Cardiac muscle cell (in vitro differentiated cells and primary cell): ENCODE measurements around the gene GNPTAB. TPM values are rescaled to one million over a fixed set of nuclear protein-coding genes. Genes with fewer than 3 reads are reported as not detected.

Source experiments
- DNase-seq, 2 donors: peaks; one replicate each; pipeline versions ENCODE4 v3.0.0 to v3.0.0-alpha.2; 2010 to 2017; ENCODE audit warnings: low read depth in 1 of 2, low spot score in 1 of 2
- H3K27ac ChIP-seq: fragments of 200-600 bp; sonication (generic); 2 replicates; pipeline ENCODE4 v1.5.1; 2016
- H3K27me3 ChIP-seq: fragments of 200-600 bp; sonication (generic); 2 replicates; pipeline ENCODE4 v1.6.0; 2016; ENCODE audit warnings: control low read depth
- H3K36me3 ChIP-seq: fragments of 200-600 bp; sonication (generic); 2 replicates; pipeline ENCODE4 v1.5.1; 2016; ENCODE audit warnings: control low read depth
- H3K4me1 ChIP-seq: fragments of 200-600 bp; sonication (generic); 2 replicates; pipeline ENCODE4 v1.8.1; 2017; ENCODE audit warnings: low read depth, mild to moderate bottlenecking, mixed run types
- H3K4me3 ChIP-seq: fragments of 200-600 bp; sonication (generic); 2 replicates; pipeline ENCODE4 v1.5.1; 2016; ENCODE audit warnings: mild to moderate bottlenecking
- H3K9me3 ChIP-seq: fragments of 200-600 bp; sonication (generic); 2 replicates; pipeline ENCODE4 v1.5.1; 2017; ENCODE audit warnings: low read depth, mild to moderate bottlenecking, control low read depth
- polyA plus RNA-seq: library from polyadenylated mRNA; unstranded; fragments of >200 nt; fragmentation: Nextera tagmentation; extraction: Ambion mirVana; gene quantifications from 2 replicates; pipeline ENCODE4 v1.2.1, GENCODE V29; 2016
- total RNA-seq: library from RNA; depleted of rRNA; stranded (reverse); fragments of >200 nt; gene quantifications from 2 replicates; pipeline ENCODE4 v1.2.3, GENCODE V29; 2016
- TF ChIP-seq, protein P1 (sequence below): IDR thresholded peaks from 2 replicates; pipeline ENCODE4 v1.5.1; 2012; ENCODE audit warnings: low read depth, mild to moderate bottlenecking, low read length

The GNPTAB gene
- total and polyA plus RNA-seq, 2 experiments from 2014 or later: 4.0 to 6.2 TPM

DNA sequence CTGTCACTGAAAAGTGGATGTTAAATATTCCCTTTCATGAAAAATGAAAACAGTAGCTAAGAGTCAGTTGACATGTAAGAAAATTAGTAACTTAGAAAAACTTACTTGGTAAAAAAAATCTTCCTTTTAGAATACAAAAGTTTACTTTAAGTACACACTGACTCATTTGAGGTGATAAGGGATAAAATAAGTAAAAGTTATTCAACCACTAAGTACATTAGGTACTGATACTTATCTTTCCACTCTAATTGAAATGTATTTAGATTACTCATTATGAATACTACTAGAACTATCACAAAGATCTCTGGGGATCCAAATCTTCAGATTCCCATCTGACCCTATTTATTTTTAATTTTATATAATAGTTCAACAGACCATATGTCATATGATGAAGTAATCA lies 103.7 kb downstream of the GNPTAB start:
- Histone ChIP-seq H3K9me3 (no peaks in the 10 kb centered on the region), H3K4me1 (no peaks in the 10 kb centered on the region), H3K36me3 (peaks cover 17% of the 10 kb centered on the region), H3K27ac (no peak overlapping the region), H3K4me3 (no peak overlapping the region), H3K27me3 (no peaks in the 10 kb centered on the region)
- TF ChIP-seq, protein P1, sequence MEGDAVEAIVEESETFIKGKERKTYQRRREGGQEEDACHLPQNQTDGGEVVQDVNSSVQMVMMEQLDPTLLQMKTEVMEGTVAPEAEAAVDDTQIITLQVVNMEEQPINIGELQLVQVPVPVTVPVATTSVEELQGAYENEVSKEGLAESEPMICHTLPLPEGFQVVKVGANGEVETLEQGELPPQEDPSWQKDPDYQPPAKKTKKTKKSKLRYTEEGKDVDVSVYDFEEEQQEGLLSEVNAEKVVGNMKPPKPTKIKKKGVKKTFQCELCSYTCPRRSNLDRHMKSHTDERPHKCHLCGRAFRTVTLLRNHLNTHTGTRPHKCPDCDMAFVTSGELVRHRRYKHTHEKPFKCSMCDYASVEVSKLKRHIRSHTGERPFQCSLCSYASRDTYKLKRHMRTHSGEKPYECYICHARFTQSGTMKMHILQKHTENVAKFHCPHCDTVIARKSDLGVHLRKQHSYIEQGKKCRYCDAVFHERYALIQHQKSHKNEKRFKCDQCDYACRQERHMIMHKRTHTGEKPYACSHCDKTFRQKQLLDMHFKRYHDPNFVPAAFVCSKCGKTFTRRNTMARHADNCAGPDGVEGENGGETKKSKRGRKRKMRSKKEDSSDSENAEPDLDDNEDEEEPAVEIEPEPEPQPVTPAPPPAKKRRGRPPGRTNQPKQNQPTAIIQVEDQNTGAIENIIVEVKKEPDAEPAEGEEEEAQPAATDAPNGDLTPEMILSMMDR: no peak
- no peak for DNase-seq

DNA sequence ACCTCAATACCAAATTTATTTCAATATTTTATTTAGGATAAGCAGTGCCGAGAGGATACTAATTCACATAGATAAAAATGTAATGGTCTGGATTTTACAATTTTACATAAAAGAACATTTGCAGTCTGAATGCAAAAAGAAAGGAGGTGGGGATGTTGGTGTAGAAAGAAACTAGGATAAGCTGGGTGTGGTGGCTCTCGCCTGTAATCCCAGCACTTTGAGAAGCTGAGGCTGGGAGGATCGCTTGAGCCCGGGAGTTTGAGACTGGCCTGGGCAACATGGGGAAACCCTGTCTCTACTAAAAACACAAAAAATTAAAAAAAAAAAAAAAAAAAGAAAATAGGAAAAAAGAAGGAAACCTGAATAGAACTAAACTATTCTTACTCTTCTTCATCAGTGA lies 108.4 kb downstream of the GNPTAB start:
- TF ChIP-seq, protein P1: no peak
- no peak for DNase-seq
- Histone ChIP-seq H3K4me3 (no peak overlapping the region), H3K36me3 (peaks cover 14% of the 10 kb centered on the region), H3K9me3 (no peaks in the 10 kb centered on the region), H3K4me1 (no peaks in the 10 kb centered on the region), H3K27me3 (no peaks in the 10 kb centered on the region), H3K27ac (no peak overlapping the region)

DNA sequence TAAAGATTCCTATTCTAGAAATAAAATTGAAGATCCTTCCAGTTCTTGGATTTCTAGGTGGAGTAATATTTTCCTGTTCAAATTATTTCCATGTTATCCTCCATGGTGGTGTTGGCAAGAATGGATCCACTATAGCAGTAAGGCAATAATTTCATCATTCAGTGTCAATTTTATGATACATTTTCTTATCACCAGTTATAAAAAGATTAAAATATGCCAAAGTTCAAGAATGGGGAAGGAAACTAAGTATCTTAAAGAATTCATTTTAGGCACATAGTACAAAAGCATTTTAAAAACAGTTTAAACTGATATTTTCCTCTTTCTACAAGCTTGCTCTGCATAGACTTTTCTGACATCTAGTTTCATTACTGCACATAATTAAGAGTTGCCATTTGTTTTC lies 110.6 kb downstream of the GNPTAB start:
- Histone ChIP-seq H3K4me3 (no peak overlapping the region), H3K4me1 (no peaks in the 10 kb centered on the region), H3K36me3 (peaks cover 6% of the 10 kb centered on the region), H3K27me3 (no peaks in the 10 kb centered on the region), H3K27ac (no peak overlapping the region), H3K9me3 (no peaks in the 10 kb centered on the region)
- no peak for DNase-seq
- TF ChIP-seq, protein P1: no peak

DNA sequence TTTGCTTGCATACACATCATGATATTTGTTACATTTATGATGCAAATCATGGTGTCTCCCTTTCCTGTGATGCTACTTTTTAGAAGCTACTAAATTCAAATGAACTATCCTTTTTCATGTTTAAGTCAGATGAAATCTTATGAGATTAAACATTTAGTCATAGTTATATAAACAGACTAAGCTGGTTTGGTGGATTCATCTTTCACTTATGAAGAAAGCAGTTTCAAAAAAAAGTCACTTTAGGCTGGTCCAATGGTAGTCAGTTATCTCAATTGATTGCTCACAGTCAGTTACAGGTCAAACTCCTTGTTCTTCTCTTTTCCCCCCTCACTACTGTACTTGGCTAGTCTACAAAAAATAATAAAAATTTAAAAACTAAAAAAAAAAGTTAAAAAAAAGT lies 111.2 kb downstream of the GNPTAB start:
- Histone ChIP-seq H3K27ac (no peak overlapping the region), H3K9me3 (no peaks in the 10 kb centered on the region), H3K36me3 (peaks cover 6% of the 10 kb centered on the region), H3K4me1 (no peaks in the 10 kb centered on the region), H3K27me3 (no peaks in the 10 kb centered on the region), H3K4me3 (no peak overlapping the region)
- no peak for DNase-seq
- TF ChIP-seq, protein P1: no peak

DNA sequence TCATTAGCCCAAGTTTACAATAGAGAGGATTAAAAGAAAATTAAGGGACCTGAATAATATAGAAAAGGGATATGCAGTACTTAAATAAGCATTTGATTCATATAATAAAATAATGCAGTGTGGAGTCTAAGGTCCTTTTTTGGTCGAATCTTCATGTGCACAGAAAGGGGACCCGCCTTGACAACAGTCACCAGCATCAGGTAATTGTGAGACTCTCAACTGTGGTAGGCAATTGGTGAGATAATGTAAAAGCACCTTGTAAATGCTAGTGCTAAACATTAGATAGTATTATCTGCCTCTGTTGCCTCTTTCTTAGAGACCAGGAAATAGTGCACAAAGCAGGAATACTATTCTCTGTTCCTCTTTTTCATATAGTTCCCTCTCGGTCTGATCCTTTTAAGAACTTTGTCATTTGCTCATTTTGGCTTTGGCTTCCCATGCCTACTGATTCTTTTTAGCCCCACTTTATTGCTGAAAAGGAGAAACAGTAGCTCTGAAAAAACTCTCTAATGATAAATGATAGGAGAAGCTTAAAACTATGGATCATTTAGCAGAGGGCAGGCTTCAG lies 115.8 kb downstream of the GNPTAB start:
- H3K4me1 ChIP-seq: peaks cover 9% of the 10 kb centered on the region
- no peaks in the 10 kb centered on the region for H3K9me3 ChIP-seq
- TF ChIP-seq, protein P1: no peak

More for the DNA sequence above, 115.8 kb downstream of the GNPTAB start:
- no peak for DNase-seq
- Histone ChIP-seq H3K36me3 (no peaks in the 10 kb centered on the region), H3K27ac (no peak overlapping the region), H3K27me3 (no peaks in the 10 kb centered on the region), H3K4me3 (no peak overlapping the region)
